ENCODE measurements around the gene PLAC8.

GRCh38 chr4:83151651-83152050 lies 37.1 kb upstream of the PLAC8 start:
- TF ChIP-seq POLR2A (IDR thresholded peaks at IDR 0.05; ENCODE audit: control extremely low read depth in 1 of 2, low read depth in 2 of 2, low read length in 2 of 2) (no peak), CEBPB (IDR thresholded peaks at IDR 0.05; ENCODE audit: low read depth, low read length) (no peak), ATF2 (IDR thresholded peaks at IDR 0.05; ENCODE audit: low read length) (no peak), EZH2 (IDR thresholded peaks at IDR 0.05; ENCODE audit: low read depth, low read length, severe bottlenecking) (no peak), E2F6 (IDR thresholded peaks at IDR 0.05) (no peak), CTCF (IDR thresholded peaks at IDR 0.05; ENCODE audit: control extremely low read depth in 1 of 3, insufficient read depth in 1 of 3, low read depth in 1 of 3, low read length in 3 of 3) (no peak), POLR2AphosphoS5 (IDR thresholded peaks at IDR 0.05; ENCODE audit: low read depth, low read length) (no peak), SP1 (IDR thresholded peaks at IDR 0.05; ENCODE audit: low read depth, low read length) (no peak), SUZ12 (IDR thresholded peaks at IDR 0.05; ENCODE audit: low read length) (no peak), EP300 (IDR thresholded peaks at IDR 0.05; ENCODE audit: borderline replicate concordance in 1 of 2, low read depth in 2 of 2, low read length in 2 of 2) (no peak), TAF1 (IDR thresholded peaks at IDR 0.05; ENCODE audit: low read depth, low read length) (no peak), EGR1 (IDR thresholded peaks at IDR 0.05; ENCODE audit: borderline replicate concordance, low read depth, low read length) (no peak), BACH1 (IDR thresholded peaks at IDR 0.05; ENCODE audit: low read length) (no peak)
